ENCODE measurements around the gene CFAP20. TPM values are rescaled to one million over a fixed set of nuclear protein-coding genes. Genes with fewer than 3 reads are reported as not detected.
A peak's percentile ranks its signal among the peaks of the same experiment; 100 is the strongest.

Gene CFAP20
- total RNA-seq, 1 experiment from 2014 or later = 81.6 TPM

- ChIA-PET CTCF (interaction anchor here (0.6 kb wide), 1 partner anchor 223 kb away, joined by 13 read pairs; no protein-coding TSS in a partner anchor), POLR2A (ENCODE audit: low non-redundant PET) (no interaction called here)
- intact Hi-C loops (cut with micrococcal nuclease; ENCODE audit: unreplicated experiment) = no loop called here
- H3K4me1 ChIP-seq (ENCODE audit: insufficient read depth, low read length, poor library complexity, severe bottlenecking) = peaks cover 16% of the 10 kb centered on the region
- no peak for DNase-seq (ENCODE audit: low spot score)
- BruUV-seq (replicated peaks) = no TSS peak
- H3K4me3 ChIP-seq (ENCODE audit: low read depth, low read length, poor library complexity, severe bottlenecking) = no peak overlapping the region
- no peak overlapping the region for H3K27ac ChIP-seq (ENCODE audit: low read depth, low read length, poor library complexity, severe bottlenecking)
- TF ChIP-seq CTCF (conservative IDR thresholded peaks at IDR 0.05; ENCODE audit: low read depth, low read length) (no peak), EZH2 (IDR thresholded peaks at IDR 0.05; ENCODE audit: borderline replicate concordance, low read depth, low read length, poor library complexity, severe bottlenecking) (no peak)
- H3K36me3 ChIP-seq (ENCODE audit: insufficient read depth, low read length, poor library complexity, severe bottlenecking) = peaks cover 42% of the 10 kb centered on the region
- H3K9me3 ChIP-seq (ENCODE audit: low read depth, low read length, poor library complexity, severe bottlenecking) = no peaks in the 10 kb centered on the region
- no peaks in the 10 kb centered on the region for H3K27me3 ChIP-seq (replicated peaks; ENCODE audit: insufficient read depth, low read depth, low read length, poor library complexity)
These were observed 14.1 kb downstream of the CFAP20 start for GRCh38 chr16:58114827-58115825.

GRCh38 chr16:58111302-58111627, 17.9 kb downstream of the CFAP20 start:
- Histone ChIP-seq H3K27ac (ENCODE audit: low read depth, low read length, poor library complexity, severe bottlenecking) (no peak overlapping the region), H3K9me3 (ENCODE audit: low read depth, low read length, poor library complexity, severe bottlenecking) (no peaks in the 10 kb centered on the region), H3K36me3 (ENCODE audit: insufficient read depth, low read length, poor library complexity, severe bottlenecking) (peaks cover 37% of the 10 kb centered on the region), H3K27me3 (replicated peaks; ENCODE audit: insufficient read depth, low read depth, low read length, poor library complexity) (no peaks in the 10 kb centered on the region), H3K4me3 (ENCODE audit: low read depth, low read length, poor library complexity, severe bottlenecking) (no peak overlapping the region), H3K4me1 (ENCODE audit: insufficient read depth, low read length, poor library complexity, severe bottlenecking) (no peaks in the 10 kb centered on the region)
- no peak for DNase-seq (ENCODE audit: low spot score)
- intact Hi-C loops (cut with micrococcal nuclease; ENCODE audit: unreplicated experiment) = no loop called here
- ChIA-PET POLR2A (ENCODE audit: low non-redundant PET) (no interaction called here), CTCF (no interaction called here)
- TF ChIP-seq CTCF (conservative IDR thresholded peaks at IDR 0.05; ENCODE audit: low read depth, low read length) (no peak), EZH2 (IDR thresholded peaks at IDR 0.05; ENCODE audit: borderline replicate concordance, low read depth, low read length, poor library complexity, severe bottlenecking) (no peak)
- BruUV-seq (replicated peaks) = no TSS peak

- H3K36me3 ChIP-seq (ENCODE audit: insufficient read depth, low read length, poor library complexity, severe bottlenecking) = peaks cover 32% of the 10 kb centered on the region
- no peaks in the 10 kb centered on the region for H3K9me3 ChIP-seq (ENCODE audit: low read depth, low read length, poor library complexity, severe bottlenecking)
- intact Hi-C loops (cut with micrococcal nuclease; ENCODE audit: unreplicated experiment) = no loop called here
- no peak overlapping the region for H3K4me3 ChIP-seq (ENCODE audit: low read depth, low read length, poor library complexity, severe bottlenecking)
- no peaks in the 10 kb centered on the region for H3K4me1 ChIP-seq (ENCODE audit: insufficient read depth, low read length, poor library complexity, severe bottlenecking)
- peak; percentile 47 for DNase-seq (ENCODE audit: low spot score)
- no peak for TF ChIP-seq CTCF (conservative IDR thresholded peaks at IDR 0.05; ENCODE audit: low read depth, low read length)
- TF ChIP-seq EZH2 (IDR thresholded peaks at IDR 0.05; ENCODE audit: borderline replicate concordance, low read depth, low read length, poor library complexity, severe bottlenecking) = no peak
- no TSS peak for BruUV-seq (replicated peaks)
- POLR2A ChIA-PET (ENCODE audit: low non-redundant PET) = no interaction called here
- CTCF ChIA-PET = no interaction called here
- no peak overlapping the region for H3K27ac ChIP-seq (ENCODE audit: low read depth, low read length, poor library complexity, severe bottlenecking)
- H3K27me3 ChIP-seq (replicated peaks; ENCODE audit: insufficient read depth, low read depth, low read length, poor library complexity) = no peaks in the 10 kb centered on the region
These were observed 18.4 kb downstream of the CFAP20 start for GRCh38 chr16:58110571-58111301.

Data from A673 (cell line).